Measurements from ENCODE around the gene ARL15.

- TF ChIP-seq CTCF (conservative IDR thresholded peaks at IDR 0.05 in 1 of 2, IDR thresholded peaks at IDR 0.05 in 1 of 2; ENCODE audit: extremely low read depth in 1 of 2, insufficient read depth in 1 of 2, low read depth in 1 of 2, low read length in 2 of 2) (no peak), EZH2 (IDR thresholded peaks at IDR 0.05; ENCODE audit: borderline replicate concordance, low read length) (no peak)
Measured at GRCh38 chr5:54282876-54283275, 27.5 kb downstream of the ARL15 start.
